ENCODE results near the gene ATP1A4.

Gene ATP1A4

GRCh38 chr1:160224606-160225005 is 73.2 kb downstream of the ATP1A4 start:
- H3K4me3 ChIP-seq (ENCODE audit: low read depth, low read length) = no peak overlapping the region

- no peak overlapping the region for H3K4me3 ChIP-seq (ENCODE audit: low read depth, low read length)
These were observed 73.9 kb downstream of the ATP1A4 start for GRCh38 chr1:160225345-160225744.

DNA sequence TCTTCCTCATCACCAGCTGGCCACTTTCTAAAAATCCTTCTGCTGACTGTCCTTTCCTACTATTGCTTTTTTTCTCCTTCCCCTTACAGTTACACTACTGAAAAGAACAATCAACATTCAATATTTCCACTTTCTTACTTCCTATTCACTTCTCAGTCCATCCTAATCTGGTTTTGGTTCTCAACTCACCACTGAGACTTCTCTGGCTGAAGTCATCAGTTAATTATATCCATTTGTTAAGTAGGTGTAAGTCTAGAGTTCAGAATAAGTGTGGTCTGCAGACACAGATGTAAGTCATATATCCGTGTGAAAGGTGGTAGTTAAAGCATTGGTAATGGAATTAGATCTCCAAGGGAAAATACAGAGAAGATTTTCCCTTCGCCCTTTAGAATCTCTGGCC is 75.2 kb downstream of the ATP1A4 start:
- no peak overlapping the region for H3K4me3 ChIP-seq (ENCODE audit: low read depth, low read length)

- H3K4me3 ChIP-seq (ENCODE audit: low read depth, low read length) = no peak overlapping the region
These were observed 75.6 kb downstream of the ATP1A4 start for GRCh38 chr1:160227034-160227433.

GRCh38 chr1:160227561-160227960 is 76.2 kb downstream of the ATP1A4 start:
- H3K4me3 ChIP-seq (ENCODE audit: low read depth, low read length) = no peak overlapping the region

GRCh38 chr1:160228431-160228830 is 77.0 kb downstream of the ATP1A4 start:
- no peak overlapping the region for H3K4me3 ChIP-seq (ENCODE audit: low read depth, low read length)

DNA sequence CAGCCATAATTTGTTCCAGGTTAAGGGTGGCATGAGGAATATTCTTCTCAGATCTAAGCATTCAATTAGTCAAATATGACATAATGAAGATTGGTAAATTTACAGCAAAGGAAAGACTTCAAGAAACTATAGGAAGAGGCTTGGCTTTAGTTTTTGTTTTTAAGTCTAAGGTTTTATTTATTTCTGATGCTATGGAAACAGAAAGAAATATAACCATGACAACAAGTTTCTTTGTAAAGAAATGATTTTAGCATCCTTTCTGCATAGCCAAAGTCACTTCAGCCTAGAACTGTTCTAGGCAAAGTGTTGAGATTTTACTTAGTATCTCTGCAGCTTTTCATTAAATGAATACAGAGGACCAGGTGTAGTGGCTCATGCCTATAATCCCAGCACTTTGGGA is 81.5 kb downstream of the ATP1A4 start:
- no peak overlapping the region for H3K4me3 ChIP-seq (ENCODE audit: low read depth, low read length)

Measured in iPS-11a (cell line).